ENCODE results near the gene TMEM238L. TPM values are rescaled to one million over a fixed set of nuclear protein-coding genes. Genes with fewer than 3 reads are reported as not detected.

The TMEM238L gene
- total and polyA plus RNA-seq, 2 of the 4 experiments (the other 2 are of a cell fraction): not detected

- DNase-seq (peak; percentile 11), ATAC-seq (ENCODE audit: low read depth) (peak; percentile 35; the same call in 1 of the 2 replicates)
- H2BK120ac ChIP-seq (ENCODE audit: low read depth, low read length): no peak overlapping the region
- no peak overlapping the region for H2BK15ac ChIP-seq (ENCODE audit: low read depth, low read length)
- in situ Hi-C loops (cut with MboI; ENCODE audit: low sequenced_read_pairs): no loop called here
- peaks cover 4% of the 10 kb centered on the region; the same call in 1 of the 2 replicates for H3K27me3 ChIP-seq (ENCODE audit: control insufficient read depth, insufficient read depth, low read length)
- no TSS peak for BruUV-seq (replicated peaks)
- no peak overlapping the region for H2BK5ac ChIP-seq (ENCODE audit: low read depth, low read length, poor library complexity, severe bottlenecking)
- H3K4me2 ChIP-seq (ENCODE audit: low read depth, low read length): no peak overlapping the region
- H3K9ac ChIP-seq (ENCODE audit: low read depth, low read length): no peak overlapping the region
- POLR2A ChIA-PET (ENCODE audit: unreplicated experiment): no interaction called here
- no peaks in the 10 kb centered on the region for H3K4me1 ChIP-seq (ENCODE audit: control insufficient read depth, insufficient read depth, low read length)
- H4K91ac ChIP-seq (ENCODE audit: insufficient read depth, low read depth, low read length): no peak overlapping the region
- H4K8ac ChIP-seq (ENCODE audit: low read depth in 2 of 2, low read length in 2 of 2): no peak overlapping the region
- no CpG with 5 or more reads among the region's 2 CpGs for WGBS, 2 experiments (ENCODE audit: extremely low coverage in 2 of 2, insufficient read length in 1 of 2)
- H3K4me3 ChIP-seq (ENCODE audit: insufficient read depth, low read depth, low read length): no peak overlapping the region
- no peak overlapping the region for H2AFZ ChIP-seq (replicated peaks; ENCODE audit: low read length, poor library complexity)
- no peak overlapping the region for H3K27ac ChIP-seq (ENCODE audit: insufficient read depth, low read length)
- no peak overlapping the region for H2BK20ac ChIP-seq (ENCODE audit: low read depth, low read length)
- intact Hi-C loops (cut with micrococcal nuclease): no loop called here
- no peak overlapping the region for H3K23ac ChIP-seq (ENCODE audit: low read depth, low read length)
- H3K4ac ChIP-seq (ENCODE audit: low read depth, low read length): no peak overlapping the region
- no peaks in the 10 kb centered on the region for H3K9me3 ChIP-seq (ENCODE audit: control insufficient read depth, insufficient read depth, low read length)
- no peaks in the 10 kb centered on the region for H3K36me3 ChIP-seq (ENCODE audit: control insufficient read depth, insufficient read depth, low read length)
- CTCF ChIA-PET: interaction anchor here (1.0 kb wide), 1 partner anchor 90 kb away, joined by 3 read pairs; no protein-coding TSS in a partner anchor
- no peak overlapping the region for H2AK5ac ChIP-seq (ENCODE audit: low read depth, low read length)
- no peaks in the 10 kb centered on the region for H3K79me1 ChIP-seq (ENCODE audit: low read depth in 1 of 2, low read length in 2 of 2)
- peak; percentile 30; the same call in 1 of the 2 replicates for TF ChIP-seq CTCF (conservative IDR thresholded peaks at IDR 0.05; ENCODE audit: low read depth, low read length)
- TF ChIP-seq RCOR1 (IDR thresholded peaks at IDR 0.05; ENCODE audit: insufficient replicate concordance, low read length): no peak
- H4K20me1 ChIP-seq (ENCODE audit: insufficient read depth, low read length): no peaks in the 10 kb centered on the region
- no peak overlapping the region for H4K5ac ChIP-seq (ENCODE audit: low read depth, low read length)
- H3K14ac ChIP-seq (replicated peaks; ENCODE audit: low read depth, low read length): no peak overlapping the region
- no peak overlapping the region for H3K18ac ChIP-seq (ENCODE audit: low read depth, low read length)
- dilution Hi-C loops (cut with HindIII; ENCODE audit: low sequenced_read_pairs, unreplicated experiment): no loop called here
- no peak overlapping the region for H3K56ac ChIP-seq (ENCODE audit: extremely low read depth, insufficient read depth, low read length)
- no peak overlapping the region for H2AK9ac ChIP-seq (replicated peaks; ENCODE audit: low read depth, low read length, poor library complexity)
- no peaks in the 10 kb centered on the region for H3K9me1 ChIP-seq (ENCODE audit: insufficient read depth, low read length)
Observed at GRCh38 chr17:10754109-10754508, 49.8 kb downstream of the TMEM238L start.

All from IMR-90 (cell line).